Subcutaneous adipose tissue (tissue), 4 donors: ENCODE data around the gene OSBPL6. TPM values are rescaled to one million over a fixed set of nuclear protein-coding genes. Genes with fewer than 3 reads are reported as not detected.

ENCODE experiments used
- total RNA-seq, 4 donors: library from RNA; depleted of rRNA; stranded (reverse); fragments of >200 nt; gene quantifications; one replicate each; pipeline ENCODE4 v1.1.0, GENCODE V29; 2016
- TF ChIP-seq, protein P1 (sequence below): fragments of 450-650 bp; IDR thresholded peaks from one replicate; pipeline ENCODE4 v1.5.1; 2016; ENCODE audit warnings: low read depth, mild to moderate bottlenecking, control low read depth, antibody characterized with exemption, moderate library complexity

OSBPL6 gene
- total RNA-seq, 4 donors from 2014 or later, result 0.68 to 2.1 (median 1.7) TPM

DNA sequence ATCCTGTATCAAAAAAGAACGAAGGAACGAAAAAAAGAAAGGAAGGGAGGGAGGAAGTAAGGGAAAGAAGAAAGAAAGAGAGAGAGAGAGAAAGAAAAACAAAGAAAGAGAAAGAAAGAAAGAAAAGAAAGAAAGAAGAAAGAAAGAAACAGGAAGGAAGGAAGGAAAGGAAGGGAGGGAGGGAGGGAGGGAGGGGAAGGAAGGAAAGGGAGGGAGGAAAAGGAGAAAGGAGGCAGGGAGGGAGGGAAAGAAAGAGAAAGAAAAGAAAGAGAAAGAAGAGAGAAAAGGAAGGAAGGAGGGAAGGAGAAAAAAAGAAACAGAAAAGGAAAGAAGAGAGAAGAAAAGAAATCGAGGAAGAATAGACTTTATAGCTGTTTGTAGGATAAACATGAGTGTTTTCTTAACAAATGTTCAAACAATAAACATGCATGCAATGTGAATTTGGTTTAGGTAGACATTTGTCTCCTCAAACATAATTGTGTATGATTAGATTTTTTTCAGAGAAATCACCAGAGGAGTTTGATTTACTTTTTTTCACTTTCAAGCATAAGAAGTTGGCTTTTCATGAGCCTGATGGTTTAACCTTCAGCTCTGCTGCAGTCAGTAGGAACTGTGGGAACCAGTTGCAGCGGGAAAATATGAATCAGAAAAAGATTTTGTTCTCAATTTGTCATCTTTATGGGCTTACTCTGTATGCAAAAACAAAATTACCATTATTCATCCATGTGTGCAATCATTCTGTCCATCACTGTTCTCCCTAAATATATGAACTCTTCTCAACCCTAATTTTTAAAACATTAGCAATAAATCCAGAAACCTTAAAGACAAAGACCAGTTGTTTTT lies 185.1 kb downstream of the OSBPL6 start:
- TF ChIP-seq, protein P1, sequence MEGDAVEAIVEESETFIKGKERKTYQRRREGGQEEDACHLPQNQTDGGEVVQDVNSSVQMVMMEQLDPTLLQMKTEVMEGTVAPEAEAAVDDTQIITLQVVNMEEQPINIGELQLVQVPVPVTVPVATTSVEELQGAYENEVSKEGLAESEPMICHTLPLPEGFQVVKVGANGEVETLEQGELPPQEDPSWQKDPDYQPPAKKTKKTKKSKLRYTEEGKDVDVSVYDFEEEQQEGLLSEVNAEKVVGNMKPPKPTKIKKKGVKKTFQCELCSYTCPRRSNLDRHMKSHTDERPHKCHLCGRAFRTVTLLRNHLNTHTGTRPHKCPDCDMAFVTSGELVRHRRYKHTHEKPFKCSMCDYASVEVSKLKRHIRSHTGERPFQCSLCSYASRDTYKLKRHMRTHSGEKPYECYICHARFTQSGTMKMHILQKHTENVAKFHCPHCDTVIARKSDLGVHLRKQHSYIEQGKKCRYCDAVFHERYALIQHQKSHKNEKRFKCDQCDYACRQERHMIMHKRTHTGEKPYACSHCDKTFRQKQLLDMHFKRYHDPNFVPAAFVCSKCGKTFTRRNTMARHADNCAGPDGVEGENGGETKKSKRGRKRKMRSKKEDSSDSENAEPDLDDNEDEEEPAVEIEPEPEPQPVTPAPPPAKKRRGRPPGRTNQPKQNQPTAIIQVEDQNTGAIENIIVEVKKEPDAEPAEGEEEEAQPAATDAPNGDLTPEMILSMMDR, result no peak

DNA sequence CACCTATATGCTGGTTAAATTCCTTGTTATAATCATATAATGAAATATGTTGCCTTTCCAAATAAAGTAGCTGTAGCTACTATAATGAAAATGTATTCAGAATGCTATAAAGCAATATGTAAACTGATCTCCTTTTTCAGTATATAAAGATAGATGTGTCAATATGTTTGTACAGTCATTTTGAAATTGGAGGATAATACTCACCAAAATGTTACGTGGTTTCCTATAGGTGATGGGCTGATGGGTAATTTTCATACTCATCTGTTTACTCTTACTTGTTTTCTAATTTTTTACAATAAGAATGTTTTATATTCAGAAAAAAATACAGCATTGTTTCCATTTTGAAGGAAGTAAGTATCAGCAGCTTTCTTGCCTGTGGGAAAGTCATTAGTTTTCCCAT lies 186.5 kb downstream of the OSBPL6 start:
- TF ChIP-seq, protein P1, result no peak

DNA sequence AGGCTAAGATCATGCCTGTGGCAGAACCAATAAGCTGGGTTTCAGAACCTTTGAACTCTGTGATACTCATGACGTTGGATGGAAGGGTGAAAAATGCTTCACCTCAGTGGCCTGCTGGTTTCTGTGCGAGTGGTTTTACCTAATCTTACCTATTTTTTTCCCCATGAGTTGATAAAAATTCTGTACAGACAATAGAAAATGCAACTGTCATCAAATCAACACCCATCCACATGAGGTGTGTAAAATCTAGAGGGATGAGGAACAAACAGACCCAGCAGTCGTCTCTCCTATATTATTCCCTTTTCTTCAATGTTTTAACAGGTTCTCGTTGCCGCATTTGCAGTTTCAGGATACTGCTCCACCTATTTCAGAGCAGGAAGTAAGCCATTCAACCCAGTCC lies 189.4 kb downstream of the OSBPL6 start:
- TF ChIP-seq, protein P1, result no peak

DNA sequence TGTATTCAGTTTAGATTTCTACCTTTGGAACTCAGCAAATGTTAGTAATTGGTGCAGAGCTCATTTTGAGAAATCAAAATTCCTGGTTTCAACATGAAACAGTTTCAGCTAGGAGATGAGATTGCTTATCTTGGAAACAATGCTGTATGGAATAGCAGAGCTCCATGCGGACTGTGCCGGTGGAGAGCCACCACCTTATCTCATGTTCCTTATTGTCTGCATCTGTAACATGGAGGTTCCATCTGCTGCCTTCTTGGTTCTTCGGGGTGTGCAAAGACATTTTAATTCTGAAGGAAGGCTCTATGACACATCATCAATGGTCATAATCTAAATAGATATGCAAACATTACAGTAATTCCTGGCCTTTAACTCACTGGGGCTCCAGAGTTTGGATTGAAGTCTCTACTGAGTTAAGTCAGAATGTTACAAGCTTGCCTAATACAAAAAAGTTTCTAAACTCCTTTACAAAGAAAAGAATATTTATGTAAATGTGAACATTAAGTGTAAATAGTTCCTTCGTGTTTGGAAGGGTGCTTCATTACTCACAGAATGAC lies 191.4 kb downstream of the OSBPL6 start:
- TF ChIP-seq, protein P1, result no peak

DNA sequence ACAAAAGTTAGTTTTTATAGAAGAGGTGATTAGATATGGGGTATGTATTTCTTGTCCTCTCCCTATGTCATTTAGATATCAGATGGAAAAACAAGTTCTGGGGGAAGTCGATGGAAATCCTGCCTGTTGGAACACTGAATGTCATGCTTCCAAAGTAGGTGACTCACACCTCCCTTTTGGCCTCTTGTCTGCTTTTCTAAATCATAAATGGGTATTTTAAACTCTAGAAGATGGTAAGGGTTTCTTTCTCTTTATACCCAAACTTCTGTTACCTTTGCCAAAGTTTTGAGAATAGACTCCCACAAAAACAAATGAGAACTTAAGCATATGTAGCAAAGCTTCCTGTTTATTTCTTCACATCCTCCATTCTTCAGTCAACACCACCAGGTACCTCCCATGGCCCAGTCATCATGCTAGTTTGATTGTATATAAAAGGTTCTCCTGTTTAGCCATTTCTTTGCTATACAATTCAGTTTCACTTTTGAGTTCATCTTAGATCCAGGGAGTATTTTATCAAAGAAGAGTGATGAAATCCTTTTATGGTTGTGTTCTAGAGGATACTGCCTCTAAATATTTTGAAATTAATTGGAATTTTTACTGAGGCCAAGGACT lies 192.8 kb downstream of the OSBPL6 start:
- TF ChIP-seq, protein P1, result no peak

DNA sequence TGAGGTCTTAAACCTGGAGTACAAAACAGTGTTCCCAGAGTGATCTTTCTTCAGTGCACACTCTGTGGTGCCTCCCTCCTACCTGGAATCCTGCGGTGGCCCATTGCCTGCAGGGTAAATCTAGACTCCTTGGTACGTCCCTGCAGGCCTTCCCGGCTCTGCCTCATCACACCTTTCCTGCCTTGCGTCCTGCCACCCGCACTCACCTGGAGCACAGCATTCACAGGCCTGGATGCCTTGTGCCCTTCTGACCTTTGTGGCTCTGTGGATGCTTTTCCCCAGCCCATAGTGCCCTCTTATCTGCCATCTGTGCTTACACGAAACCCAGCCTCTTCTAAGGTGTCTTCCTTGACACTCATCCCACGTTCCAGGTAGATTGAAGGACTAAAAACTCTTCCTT lies 194.0 kb downstream of the OSBPL6 start:
- TF ChIP-seq, protein P1, result no peak

DNA sequence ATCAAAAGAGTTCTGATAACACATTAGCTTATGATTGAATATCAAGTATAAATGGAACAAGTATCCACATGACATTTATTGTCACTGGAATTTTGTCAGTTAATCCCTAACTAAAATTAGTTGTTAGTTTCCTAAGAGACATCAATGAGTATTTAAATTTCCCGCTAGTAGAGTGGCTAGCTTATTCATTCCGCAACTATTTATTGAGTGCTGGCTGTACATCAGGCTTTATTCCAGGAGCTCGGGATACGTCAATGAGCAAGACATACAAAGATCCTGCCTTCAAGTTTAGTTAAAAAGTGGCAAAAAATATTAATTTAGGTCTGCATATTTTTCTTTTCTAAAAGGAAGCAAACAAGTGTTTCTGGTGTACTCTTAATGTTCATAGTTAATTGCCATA lies 197.4 kb downstream of the OSBPL6 start:
- TF ChIP-seq, protein P1, result no peak
